GM12875 (cell line): Measurements from ENCODE around the gene SYCP2L.
"Not testable (repeated sequence)": the region's sequence is repeated elsewhere in the genome, so short reads cannot be mapped to it uniquely, and the experiment has no call there.

Experiments used
- H3K4me3 ChIP-seq: one replicate; pipeline ENCODE4 v1.5.1; 2011; ENCODE audit warnings: low read depth, low read length, control low read depth
- CTCF ChIP-seq: IDR thresholded peaks from 2 replicates; pipeline ENCODE4 v1.5.1; 2011; ENCODE audit warnings: low read depth, mild to moderate bottlenecking, control low read depth, inconsistent platforms, low read length, moderate library complexity, borderline replicate concordance; ENCODE audit not compliant: insufficient read depth

Gene SYCP2L

GRCh38 chr6:10972196-10972595, 85.3 kb downstream of the SYCP2L start:
- TF ChIP-seq CTCF = no peak
- no peak overlapping the region for H3K4me3 ChIP-seq

- H3K4me3 ChIP-seq = no peak overlapping the region
- no peak for TF ChIP-seq CTCF
These were observed 89.7 kb downstream of the SYCP2L start for GRCh38 chr6:10976571-10976970.

- no peak for TF ChIP-seq CTCF
- no peak overlapping the region for H3K4me3 ChIP-seq
These were observed 90.5 kb downstream of the SYCP2L start for GRCh38 chr6:10977231-10977968.

GRCh38 chr6:10979603-10980002, 92.8 kb downstream of the SYCP2L start:
- H3K4me3 ChIP-seq = no peak overlapping the region
- no peak for TF ChIP-seq CTCF

DNA sequence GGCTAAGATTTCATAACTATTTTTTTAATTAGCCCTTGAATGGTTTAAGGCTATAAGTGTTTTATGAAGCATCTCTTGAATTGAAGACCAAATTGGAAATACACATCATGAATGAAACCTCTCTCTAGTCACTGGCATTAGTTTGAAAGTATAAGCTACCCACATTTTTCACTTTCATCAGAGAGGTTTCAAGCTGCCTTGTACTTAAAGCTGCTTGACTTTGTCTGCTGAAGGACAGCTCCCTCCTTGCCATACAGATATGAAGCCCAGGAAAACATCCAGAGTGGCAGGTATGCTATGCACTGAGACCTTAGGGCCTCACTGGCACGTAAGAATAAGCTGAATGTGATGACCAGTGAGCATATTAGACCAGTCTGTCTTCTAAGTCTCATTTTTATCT, 94.6 kb downstream of the SYCP2L start:
- no peak for TF ChIP-seq CTCF
- H3K4me3 ChIP-seq = no peak overlapping the region

DNA sequence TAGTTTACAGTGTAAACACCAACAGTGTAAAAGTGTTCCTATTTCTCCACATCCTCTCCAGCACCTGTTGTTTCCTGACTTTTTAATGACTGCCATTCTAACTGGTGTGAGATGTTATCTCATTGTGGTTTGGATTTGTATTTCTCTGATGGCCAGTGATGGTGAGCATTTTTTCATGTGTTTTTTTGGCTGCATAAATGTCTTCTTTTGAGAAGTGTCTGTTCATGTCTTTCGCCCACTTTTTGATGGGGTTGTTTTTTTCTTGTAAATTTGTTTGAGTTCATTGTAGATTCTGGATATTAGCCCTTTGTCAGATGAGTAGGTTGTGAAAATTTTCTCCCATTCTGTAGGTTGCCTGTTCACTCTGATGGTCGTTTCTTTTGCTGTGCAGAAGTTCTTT, 98.1 kb downstream of the SYCP2L start:
- not testable (repeated sequence) for H3K4me3 ChIP-seq

DNA sequence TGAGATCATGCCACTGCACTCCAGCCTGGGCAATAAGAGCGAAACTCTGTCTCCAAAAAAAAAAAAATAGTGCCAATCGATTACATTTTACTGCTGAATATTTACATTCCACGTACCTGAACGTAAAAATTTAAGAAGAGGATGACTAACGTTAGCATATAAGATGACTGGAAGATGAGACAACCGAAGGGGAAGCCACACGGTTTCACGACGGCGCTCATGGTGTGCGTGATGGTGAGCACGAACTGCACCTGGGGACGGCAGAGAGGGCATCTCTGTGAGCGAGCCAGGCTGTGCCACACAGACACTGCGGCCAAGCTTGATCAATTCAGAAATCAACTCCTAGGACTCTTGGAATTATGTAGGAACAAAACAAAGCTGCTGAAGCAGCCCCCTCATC, 102.7 kb downstream of the SYCP2L start:
- TF ChIP-seq CTCF = no peak
- H3K4me3 ChIP-seq = no peak overlapping the region
